Measurements from ENCODE around the gene FOXF2.

GRCh38 chr6:1346558-1347091 lies 42.8 kb upstream of the FOXF2 start:
- TF ChIP-seq CTCF (IDR thresholded peaks at IDR 0.05) (no peak), POLR2A (IDR thresholded peaks at IDR 0.05) (no peak)

All from esophagus squamous epithelium (tissue), 4 donors.